Urinary bladder (tissue), 4 donors: Measurements from ENCODE around the gene R3HDM2. TPM values are rescaled to one million over a fixed set of nuclear protein-coding genes. Genes with fewer than 3 reads are reported as not detected.
A peak's percentile ranks its signal among the peaks of the same experiment; 100 is the strongest.
"Not testable (repeated sequence)": the region's sequence is repeated elsewhere in the genome, so short reads cannot be mapped to it uniquely, and the experiment has no call there.

Source experiments
- DNase-seq: peaks from one replicate; pipeline ENCODE4 v3.0.0-alpha.2; 2015; ENCODE audit errors: extremely low spot score
- H3K27ac ChIP-seq: one replicate; pipeline ENCODE4 v1.5.1; 2013; ENCODE audit warnings: low read depth, mild to moderate bottlenecking, moderate library complexity
- H3K36me3 ChIP-seq: one replicate; pipeline ENCODE4 v1.6.1; 2013; ENCODE audit warnings: mild to moderate bottlenecking, moderate library complexity; ENCODE audit not compliant: insufficient read depth
- H3K4me1 ChIP-seq: one replicate; pipeline ENCODE4 v1.6.1; 2013; ENCODE audit warnings: mild to moderate bottlenecking, moderate library complexity; ENCODE audit not compliant: insufficient read depth
- H3K4me3 ChIP-seq: one replicate; pipeline ENCODE4 v1.5.1; 2013; ENCODE audit warnings: low read depth, low read length
- WGBS: extraction: QIAGEN DNeasy Blood & Tissue Kit; methylation state at CpG from one replicate; pipeline ENCODE4 v1.1.7; 2013; 5-methylcytosine and 5-hydroxymethylcytosine counted together
- polyA plus RNA-seq: library from polyadenylated mRNA; stranded (reverse); fragments of 200-250 nt; gene quantifications from one replicate; pipeline ENCODE4 v1.2.3, GENCODE V29; 2013
- total RNA-seq: library from RNA; depleted of rRNA; stranded (reverse); fragments of >200 nt; gene quantifications from one replicate; pipeline ENCODE4 v1.2.3, GENCODE V29; 2014
- donor health status: healthy with polysubstance abuse.
- donor health status: healthy.

The R3HDM2 gene
- total and polyA plus RNA-seq, 2 donors: 28.0 to 37.0 TPM

GRCh38 chr12:57319678-57320469 lies 111.0 kb downstream of the R3HDM2 start:
- Histone ChIP-seq H3K27ac (no peak overlapping the region), H3K4me1 (no peaks in the 10 kb centered on the region), H3K4me3 (no peak overlapping the region), H3K36me3 (no peaks in the 10 kb centered on the region)
- DNase-seq: no peak
- WGBS: 71% methylated on average over 11 of the region's 11 CpGs

GRCh38 chr12:57315681-57316080 lies 115.2 kb downstream of the R3HDM2 start:
- Histone ChIP-seq H3K4me3 (no peak overlapping the region), H3K27ac (no peak overlapping the region), H3K36me3 (no peaks in the 10 kb centered on the region), H3K4me1 (no peaks in the 10 kb centered on the region)
- no peak for DNase-seq
- 92% methylated on average over 7 of the region's 7 CpGs for WGBS

GRCh38 chr12:57312287-57312686 lies 118.6 kb downstream of the R3HDM2 start:
- not testable (repeated sequence) for H3K27ac ChIP-seq, DNase-seq, H3K4me1 ChIP-seq, H3K4me3 ChIP-seq, H3K36me3 ChIP-seq
- WGBS: 93% methylated on average over 5 of the region's 5 CpGs

- WGBS: 38% methylated on average over 2 of the region's 2 CpGs
- Histone ChIP-seq H3K27ac (no peak overlapping the region), H3K4me3 (no peak overlapping the region), H3K36me3 (no peaks in the 10 kb centered on the region), H3K4me1 (no peaks in the 10 kb centered on the region)
- no peak for DNase-seq
Observed at GRCh38 chr12:57309420-57309819, 121.4 kb downstream of the R3HDM2 start.

- WGBS: 95% methylated on average over 3 of the region's 3 CpGs
- DNase-seq: no peak
- Histone ChIP-seq H3K4me3 (no peak overlapping the region), H3K4me1 (no peaks in the 10 kb centered on the region), H3K36me3 (peaks cover 10% of the 10 kb centered on the region), H3K27ac (no peak overlapping the region)
Observed at GRCh38 chr12:57300961-57301584, 129.8 kb downstream of the R3HDM2 start.

- no peak for DNase-seq
- peaks cover 10% of the 10 kb centered on the region for H3K36me3 ChIP-seq
- 51% methylated on average over 1 of the region's 1 CpG for WGBS
- H3K4me3 ChIP-seq: no peak overlapping the region
- no peaks in the 10 kb centered on the region for H3K4me1 ChIP-seq
- H3K27ac ChIP-seq: no peak overlapping the region
Observed at GRCh38 chr12:57299514-57300016, 131.3 kb downstream of the R3HDM2 start.

GRCh38 chr12:57296291-57296690 lies 134.6 kb downstream of the R3HDM2 start:
- 95% methylated on average over 4 of the region's 4 CpGs for WGBS
- peaks cover 7% of the 10 kb centered on the region for H3K36me3 ChIP-seq
- no peak overlapping the region for H3K27ac ChIP-seq
- no peak for DNase-seq
- no peak overlapping the region for H3K4me3 ChIP-seq
- no peaks in the 10 kb centered on the region for H3K4me1 ChIP-seq

- H3K4me1 ChIP-seq, DNase-seq, H3K4me3 ChIP-seq, H3K27ac ChIP-seq: not testable (repeated sequence)
- peaks cover 10% of the 10 kb centered on the region for H3K36me3 ChIP-seq
- WGBS: 95% methylated on average over 12 of the region's 12 CpGs
Observed at GRCh38 chr12:57282073-57282472, 148.8 kb downstream of the R3HDM2 start.

- DNase-seq: peak; percentile 15
- H3K27ac ChIP-seq: no peak overlapping the region
- no peak overlapping the region for H3K4me3 ChIP-seq
- WGBS: 71% methylated on average over 9 of the region's 9 CpGs
- peaks cover 8% of the 10 kb centered on the region for H3K36me3 ChIP-seq
- H3K4me1 ChIP-seq: no peaks in the 10 kb centered on the region
Observed at GRCh38 chr12:57280211-57281062, 150.4 kb downstream of the R3HDM2 start.

GRCh38 chr12:57278465-57279381 lies 152.1 kb downstream of the R3HDM2 start:
- Histone ChIP-seq H3K36me3 (peaks cover 10% of the 10 kb centered on the region), H3K4me3 (no peak overlapping the region), H3K27ac (no peak overlapping the region), H3K4me1 (no peaks in the 10 kb centered on the region)
- no peak for DNase-seq
- 94% methylated on average over 15 of the region's 15 CpGs for WGBS

GRCh38 chr12:57276935-57277563 lies 153.8 kb downstream of the R3HDM2 start:
- H3K36me3 ChIP-seq: peaks cover 10% of the 10 kb centered on the region
- no peak overlapping the region for H3K4me3 ChIP-seq
- no peaks in the 10 kb centered on the region for H3K4me1 ChIP-seq
- no peak for DNase-seq
- H3K27ac ChIP-seq: no peak overlapping the region
- WGBS: 48% methylated on average over 4 of the region's 4 CpGs

GRCh38 chr12:57276233-57276632 lies 154.6 kb downstream of the R3HDM2 start:
- not testable (repeated sequence) for H3K4me1 ChIP-seq, H3K27ac ChIP-seq, H3K4me3 ChIP-seq, DNase-seq
- 99% methylated on average over 6 of the region's 6 CpGs for WGBS
- peaks cover 12% of the 10 kb centered on the region for H3K36me3 ChIP-seq
